Measurements from ENCODE around the gene PER1. TPM values are rescaled to one million over a fixed set of nuclear protein-coding genes. Genes with fewer than 3 reads are reported as not detected.

Gene PER1
- total and polyA plus RNA-seq, 9 of the 15 experiments (the other 6 are each of a cell fraction or from before 2014, with no cell fraction given), result 0.13 to 26.0 (median 3.4) TPM

DNA sequence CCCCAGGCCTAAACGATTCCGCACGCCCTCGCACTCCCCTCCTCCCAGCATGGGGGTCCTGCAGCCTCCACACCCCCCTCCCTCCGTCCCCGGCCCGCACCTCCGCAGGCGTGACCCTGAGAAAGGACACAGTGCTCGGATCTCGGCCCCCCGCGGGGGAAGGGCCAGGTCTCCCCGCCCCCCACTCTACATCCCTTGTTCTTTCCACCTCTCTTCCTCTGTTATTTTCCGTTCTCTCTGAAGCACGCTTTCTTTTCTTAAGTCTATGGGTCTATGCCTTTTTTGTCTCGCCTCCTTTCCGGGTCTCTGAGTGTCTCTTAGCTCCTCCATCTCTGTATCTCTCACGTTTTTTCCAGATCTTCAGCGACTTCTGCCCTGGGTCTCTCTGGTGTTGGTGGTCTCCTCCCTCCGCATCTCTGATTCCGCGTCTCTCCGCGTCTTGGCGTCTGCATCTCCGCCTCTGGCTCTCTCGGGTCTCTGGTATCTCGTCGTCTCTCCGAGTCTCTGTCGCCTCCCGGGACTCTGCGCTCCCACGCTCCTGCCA, 26.2 kb downstream of the PER1 start (continued):
- TF ChIP-seq, protein P1, sequence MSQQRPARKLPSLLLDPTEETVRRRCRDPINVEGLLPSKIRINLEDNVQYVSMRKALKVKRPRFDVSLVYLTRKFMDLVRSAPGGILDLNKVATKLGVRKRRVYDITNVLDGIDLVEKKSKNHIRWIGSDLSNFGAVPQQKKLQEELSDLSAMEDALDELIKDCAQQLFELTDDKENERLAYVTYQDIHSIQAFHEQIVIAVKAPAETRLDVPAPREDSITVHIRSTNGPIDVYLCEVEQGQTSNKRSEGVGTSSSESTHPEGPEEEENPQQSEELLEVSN (IDR thresholded peaks at IDR 0.05; ENCODE audit: borderline replicate concordance in 1 of 2, extremely low read depth in 1 of 2, insufficient read depth in 1 of 2, insufficient read length in 1 of 2, low read depth in 1 of 2, low read length in 1 of 2, poor library complexity in 1 of 2, severe bottlenecking in 1 of 2), result peak in 1 of 2 experiments; percentile 2
- TF ChIP-seq, protein P2, sequence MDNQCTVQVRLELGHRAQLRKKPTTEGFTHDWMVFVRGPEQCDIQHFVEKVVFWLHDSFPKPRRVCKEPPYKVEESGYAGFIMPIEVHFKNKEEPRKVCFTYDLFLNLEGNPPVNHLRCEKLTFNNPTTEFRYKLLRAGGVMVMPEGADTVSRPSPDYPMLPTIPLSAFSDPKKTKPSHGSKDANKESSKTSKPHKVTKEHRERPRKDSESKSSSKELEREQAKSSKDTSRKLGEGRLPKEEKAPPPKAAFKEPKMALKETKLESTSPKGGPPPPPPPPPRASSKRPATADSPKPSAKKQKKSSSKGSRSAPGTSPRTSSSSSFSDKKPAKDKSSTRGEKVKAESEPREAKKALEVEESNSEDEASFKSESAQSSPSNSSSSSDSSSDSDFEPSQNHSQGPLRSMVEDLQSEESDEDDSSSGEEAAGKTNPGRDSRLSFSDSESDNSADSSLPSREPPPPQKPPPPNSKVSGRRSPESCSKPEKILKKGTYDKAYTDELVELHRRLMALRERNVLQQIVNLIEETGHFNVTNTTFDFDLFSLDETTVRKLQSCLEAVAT (IDR thresholded peaks at IDR 0.05), result 0 out of 4 replicates have a peak, but pooled peaks of 1 of the 2 experiments have one; percentile 13
- TF ChIP-seq FOXM1 (IDR thresholded peaks at IDR 0.05; ENCODE audit: low read depth) (no peak), FOXM1 (CRISPR knock-in tag; IDR thresholded peaks at IDR 0.05; ENCODE audit: low read depth) (no peak), GATAD2B (IDR thresholded peaks at IDR 0.05; ENCODE audit: borderline replicate concordance) (no peak), TRIM28 (IDR thresholded peaks at IDR 0.05) (no peak), RBM17 (IDR thresholded peaks at IDR 0.05; ENCODE audit: borderline replicate concordance, low read depth, low read length) (no peak), ETV1 (tag; conservative IDR thresholded peaks at IDR 0.05; ENCODE audit: low read depth) (0 out of 2 replicates have a peak, but pooled peaks have one; percentile 26), MCM5 (IDR thresholded peaks at IDR 0.05; ENCODE audit: low read depth) (no peak), ARID1B (IDR thresholded peaks at IDR 0.05) (no peak), EP400 (IDR thresholded peaks at IDR 0.05) (0 out of 2 replicates have a peak, but pooled peaks have one; percentile 8), EGR1 (conservative IDR thresholded peaks at IDR 0.05) (0 out of 2 replicates have a peak, but pooled peaks have one; percentile 7), PTTG1 (tag; IDR thresholded peaks at IDR 0.05; ENCODE audit: low read depth) (no peak), MCM7 (IDR thresholded peaks at IDR 0.05) (no peak), MIER1 (IDR thresholded peaks at IDR 0.05; ENCODE audit: low read depth) (0 out of 2 replicates have a peak, but pooled peaks have one; percentile 50), ZNF436 (CRISPR knock-in tag; IDR thresholded peaks at IDR 0.05) (no peak), POLR3A (IDR thresholded peaks at IDR 0.05; ENCODE audit: borderline replicate concordance, extremely low read depth, insufficient read depth, insufficient read length) (no peak), FOS (IDR thresholded peaks at IDR 0.05; ENCODE audit: extremely low read depth, insufficient read length) (no peak), LEF1 (IDR thresholded peaks at IDR 0.05) (no peak), HDAC1 (IDR thresholded peaks at IDR 0.05) (peak in 1 of 2 experiments; percentile 61; a peak in 2 of 4 replicates)
- TF ChIP-seq, protein P3, sequence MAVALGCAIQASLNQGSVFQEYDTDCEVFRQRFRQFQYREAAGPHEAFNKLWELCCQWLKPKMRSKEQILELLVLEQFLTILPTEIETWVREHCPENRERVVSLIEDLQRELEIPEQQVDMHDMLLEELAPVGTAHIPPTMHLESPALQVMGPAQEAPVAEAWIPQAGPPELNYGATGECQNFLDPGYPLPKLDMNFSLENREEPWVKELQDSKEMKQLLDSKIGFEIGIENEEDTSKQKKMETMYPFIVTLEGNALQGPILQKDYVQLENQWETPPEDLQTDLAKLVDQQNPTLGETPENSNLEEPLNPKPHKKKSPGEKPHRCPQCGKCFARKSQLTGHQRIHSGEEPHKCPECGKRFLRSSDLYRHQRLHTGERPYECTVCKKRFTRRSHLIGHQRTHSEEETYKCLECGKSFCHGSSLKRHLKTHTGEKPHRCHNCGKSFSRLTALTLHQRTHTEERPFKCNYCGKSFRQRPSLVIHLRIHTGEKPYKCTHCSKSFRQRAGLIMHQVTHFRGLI (CRISPR knock-in tag; IDR thresholded peaks at IDR 0.05), result no peak
- TF ChIP-seq, protein P4, sequence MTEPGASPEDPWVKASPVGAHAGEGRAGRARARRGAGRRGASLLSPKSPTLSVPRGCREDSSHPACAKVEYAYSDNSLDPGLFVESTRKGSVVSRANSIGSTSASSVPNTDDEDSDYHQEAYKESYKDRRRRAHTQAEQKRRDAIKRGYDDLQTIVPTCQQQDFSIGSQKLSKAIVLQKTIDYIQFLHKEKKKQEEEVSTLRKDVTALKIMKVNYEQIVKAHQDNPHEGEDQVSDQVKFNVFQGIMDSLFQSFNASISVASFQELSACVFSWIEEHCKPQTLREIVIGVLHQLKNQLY (CRISPR knock-in tag; conservative IDR thresholded peaks at IDR 0.05), result no peak
- TF ChIP-seq, protein P5, sequence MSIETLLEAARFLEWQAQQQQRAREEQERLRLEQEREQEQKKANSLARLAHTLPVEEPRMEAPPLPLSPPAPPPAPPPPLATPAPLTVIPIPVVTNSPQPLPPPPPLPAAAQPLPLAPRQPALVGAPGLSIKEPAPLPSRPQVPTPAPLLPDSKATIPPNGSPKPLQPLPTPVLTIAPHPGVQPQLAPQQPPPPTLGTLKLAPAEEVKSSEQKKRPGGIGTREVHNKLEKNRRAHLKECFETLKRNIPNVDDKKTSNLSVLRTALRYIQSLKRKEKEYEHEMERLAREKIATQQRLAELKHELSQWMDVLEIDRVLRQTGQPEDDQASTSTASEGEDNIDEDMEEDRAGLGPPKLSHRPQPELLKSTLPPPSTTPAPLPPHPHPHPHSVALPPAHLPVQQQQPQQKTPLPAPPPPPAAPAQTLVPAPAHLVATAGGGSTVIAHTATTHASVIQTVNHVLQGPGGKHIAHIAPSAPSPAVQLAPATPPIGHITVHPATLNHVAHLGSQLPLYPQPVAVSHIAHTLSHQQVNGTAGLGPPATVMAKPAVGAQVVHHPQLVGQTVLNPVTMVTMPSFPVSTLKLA (conservative IDR thresholded peaks at IDR 0.05), result peak; percentile 2 to 33; a peak in 1 of 4 replicates

All from K562 (cell line).